AG08396 (cell line): ENCODE measurements around the gene JMJD7.

Experiments used
- DNase-seq: peaks from one replicate; pipeline ENCODE4 v3.0.0; 2012; ENCODE audit warnings: low spot score, mixed read lengths

JMJD7 gene

GRCh38 chr15:41847206-41847605 is 19.3 kb downstream of the JMJD7 start:
- DNase-seq = no peak

GRCh38 chr15:41847981-41848380 is 20.1 kb downstream of the JMJD7 start:
- no peak for DNase-seq

GRCh38 chr15:41848631-41849030 is 20.7 kb downstream of the JMJD7 start:
- DNase-seq = no peak

GRCh38 chr15:41849204-41849603 is 21.3 kb downstream of the JMJD7 start:
- no peak for DNase-seq

GRCh38 chr15:41849861-41850260 is 22.0 kb downstream of the JMJD7 start:
- DNase-seq = no peak

GRCh38 chr15:41850482-41851166 is 22.7 kb downstream of the JMJD7 start:
- no peak for DNase-seq

GRCh38 chr15:41851167-41851523 is 23.3 kb downstream of the JMJD7 start:
- no peak for DNase-seq

GRCh38 chr15:41851755-41852370 is 24.0 kb downstream of the JMJD7 start:
- no peak for DNase-seq

- no peak for DNase-seq
These were observed 25.1 kb downstream of the JMJD7 start for GRCh38 chr15:41852736-41853590.

- DNase-seq = no peak
These were observed 25.9 kb downstream of the JMJD7 start for GRCh38 chr15:41853831-41854230.

GRCh38 chr15:41854443-41854842 is 26.6 kb downstream of the JMJD7 start:
- DNase-seq = no peak

GRCh38 chr15:41855261-41855961 is 27.5 kb downstream of the JMJD7 start:
- no peak for DNase-seq

GRCh38 chr15:41856262-41856661 is 28.4 kb downstream of the JMJD7 start:
- no peak for DNase-seq

GRCh38 chr15:41856716-41857115 is 28.8 kb downstream of the JMJD7 start:
- DNase-seq = no peak

- no peak for DNase-seq
These were observed 29.4 kb downstream of the JMJD7 start for GRCh38 chr15:41857316-41857715.

- no peak for DNase-seq
These were observed 30.9 kb downstream of the JMJD7 start for GRCh38 chr15:41858756-41859155.

GRCh38 chr15:41860049-41860828 is 32.3 kb downstream of the JMJD7 start:
- DNase-seq = no peak

GRCh38 chr15:41861736-41862356 is 34.0 kb downstream of the JMJD7 start:
- DNase-seq = no peak

GRCh38 chr15:41862515-41863116 is 34.7 kb downstream of the JMJD7 start:
- DNase-seq = no peak

GRCh38 chr15:41865490-41866055 is 37.7 kb downstream of the JMJD7 start:
- no peak for DNase-seq
